Frontal cortex (tissue), 4 donors: ENCODE data around the gene CNGA4. TPM values are rescaled to one million over a fixed set of nuclear protein-coding genes. Genes with fewer than 3 reads are reported as not detected.

Source experiments
- DNase-seq, 2 donors: peaks; one replicate each; pipeline ENCODE4 v3.0.0; 2012; ENCODE audit warnings: low spot score in 2 of 2
- FAIRE-seq: peaks from 2 replicates; lab custom pipeline; 2012; peaks lifted over from hg19 to GRCh38; lab: Jason Lieb, UNC
- total RNA-seq: library from RNA; depleted of rRNA; stranded (reverse); fragments of >200 nt; gene quantifications from one replicate; pipeline ENCODE4 v1.2.3, GENCODE V29; 2014
- donor health status: control.
- donor health status: control.
- donor health status: control.

CNGA4 gene
- total RNA-seq = 0.41 TPM

GRCh38 chr11:6238902-6239301, at the start of gene CNGA4:
Gene CNGA4, plus strand, starts transcription at chr11:6239089. Its CDS starts 118 bp downstream, at chr11:6239207.
- no peak for FAIRE-seq
- DNase-seq = no peak

- FAIRE-seq (no peak), DNase-seq (no peak)
Measured at GRCh38 chr11:6191742-6192141, 47.1 kb upstream of the CNGA4 start.

GRCh38 chr11:6194065-6194581, 44.8 kb upstream of the CNGA4 start:
- no peak for FAIRE-seq

GRCh38 chr11:6196396-6196795, 42.5 kb upstream of the CNGA4 start:
- DNase-seq (no peak), FAIRE-seq (no peak)

More at GRCh38 chr11:6194065-6194581, 44.8 kb upstream of the CNGA4 start:
- DNase-seq = no peak

GRCh38 chr11:6197466-6198200, 41.3 kb upstream of the CNGA4 start:
- DNase-seq = no peak
- no peak for FAIRE-seq

GRCh38 chr11:6199174-6199810, 39.6 kb upstream of the CNGA4 start, which contains the start of gene OR52W1:
Gene OR52W1, plus strand, starts transcription at chr11:6199224. Its CDS starts 0 bp downstream, at chr11:6199224.
- DNase-seq (no peak), FAIRE-seq (no peak)

GRCh38 chr11:6200975-6201374, 37.9 kb upstream of the CNGA4 start:
- FAIRE-seq (no peak), DNase-seq (no peak)

GRCh38 chr11:6201481-6201880, 37.4 kb upstream of the CNGA4 start:
- no peak for DNase-seq
- FAIRE-seq = no peak

- DNase-seq = no peak
- FAIRE-seq = no peak
Measured at GRCh38 chr11:6202041-6202440, 36.8 kb upstream of the CNGA4 start.

GRCh38 chr11:6203327-6203726, 35.6 kb upstream of the CNGA4 start:
- DNase-seq (no peak), FAIRE-seq (no peak)

- FAIRE-seq = no peak
- DNase-seq = no peak
Measured at GRCh38 chr11:6204706-6205105, 34.2 kb upstream of the CNGA4 start.

- FAIRE-seq (no peak), DNase-seq (no peak)
Measured at GRCh38 chr11:6205366-6205765, 33.5 kb upstream of the CNGA4 start, which contains the start of gene C11orf42. Gene C11orf42, plus strand, starts transcription at chr11:6205557. Its CDS starts 59 bp downstream, at chr11:6205616.

GRCh38 chr11:6206456-6207180, 32.3 kb upstream of the CNGA4 start:
- DNase-seq (no peak), FAIRE-seq (no peak)

GRCh38 chr11:6209801-6210200, 29.1 kb upstream of the CNGA4 start:
- FAIRE-seq (no peak), DNase-seq (no peak)

GRCh38 chr11:6210274-6210955, 28.5 kb upstream of the CNGA4 start:
- no peak for DNase-seq
- FAIRE-seq = no peak

GRCh38 chr11:6214530-6214929, 24.4 kb upstream of the CNGA4 start:
- FAIRE-seq = no peak
- DNase-seq = no peak

GRCh38 chr11:6216501-6216900, 22.4 kb upstream of the CNGA4 start:
- DNase-seq (no peak), FAIRE-seq (no peak)

GRCh38 chr11:6217722-6218121, 21.2 kb upstream of the CNGA4 start:
- FAIRE-seq = no peak
- DNase-seq = no peak

GRCh38 chr11:6219359-6219758, 19.5 kb upstream of the CNGA4 start:
- DNase-seq = peak in 1 of 2 donors; percentile 44

GRCh38 chr11:6223854-6224253, 15.0 kb upstream of the CNGA4 start:
- DNase-seq = no peak
- no peak for FAIRE-seq

More at GRCh38 chr11:6219359-6219758, 19.5 kb upstream of the CNGA4 start:
- FAIRE-seq = no peak
